C4-2B (cell line): ENCODE results near the gene ARHGEF25.

Experiments
- CTCF ChIP-seq: fragments of 450-650 bp; conservative IDR thresholded peaks from 2 replicates; pipeline ENCODE4 v1.5.1; 2017; ENCODE audit warnings: mild to moderate bottlenecking
- ZFX ChIP-seq: fragments of 450-650 bp; IDR thresholded peaks from 2 replicates; pipeline ENCODE4 v1.6.1; 2017

GRCh38 chr12:57607958-57608663, 3.1 kb upstream of the ARHGEF25 start:
- TF ChIP-seq CTCF (no peak), ZFX (no peak)
